Suprapubic skin (tissue), 4 donors: ENCODE measurements around the gene PLP2.

ENCODE experiments used
- EP300 ChIP-seq: sonication (generic); formaldehyde crosslinking; IDR thresholded peaks from one replicate; pipeline ENCODE4 v1.6.1; 2017; ENCODE audit warnings: antibody characterized with exemption
- POLR2AphosphoS5 ChIP-seq, 3 donors: sonication (generic); formaldehyde crosslinking; IDR thresholded peaks; one replicate each; pipeline ENCODE4 v1.6.1; 2017; ENCODE audit warnings: antibody characterized with exemption in 3 of 3

- TF ChIP-seq EP300 (no peak), POLR2AphosphoS5 (IDR thresholded peaks at IDR 0.05) (no peak)
Observed at GRCh38 chrX:49177873-49178480, 6.3 kb downstream of the PLP2 start.
